ENCODE measurements around the gene SLC18B1.

SLC18B1 gene

GRCh38 chr6:132736239-132736638 lies 62.2 kb downstream of the SLC18B1 start:
- DNase-seq = no peak

GRCh38 chr6:132734694-132735236 lies 63.7 kb downstream of the SLC18B1 start:
- no peak for DNase-seq

DNA sequence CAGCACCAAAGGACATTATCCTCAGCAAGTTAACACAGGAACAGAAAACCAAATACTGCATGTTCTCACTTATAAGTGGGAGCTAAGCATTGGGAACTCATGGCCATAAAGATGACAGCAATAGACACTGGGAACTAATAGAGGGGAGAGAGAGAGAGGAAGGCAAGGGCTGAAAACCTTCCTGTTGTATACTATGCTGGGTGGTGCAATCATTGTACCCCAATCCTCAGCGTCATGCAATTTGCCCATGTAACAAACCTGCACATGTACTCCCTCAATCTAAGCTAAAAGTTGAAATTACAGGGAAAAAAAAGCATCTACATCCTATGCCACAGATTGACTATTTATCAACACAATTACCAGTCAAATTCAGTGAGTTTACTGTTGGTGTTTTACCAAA lies 64.6 kb downstream of the SLC18B1 start:
- DNase-seq = no peak

- DNase-seq = no peak
Observed at GRCh38 chr6:132733283-132733682, 65.2 kb downstream of the SLC18B1 start.

DNA sequence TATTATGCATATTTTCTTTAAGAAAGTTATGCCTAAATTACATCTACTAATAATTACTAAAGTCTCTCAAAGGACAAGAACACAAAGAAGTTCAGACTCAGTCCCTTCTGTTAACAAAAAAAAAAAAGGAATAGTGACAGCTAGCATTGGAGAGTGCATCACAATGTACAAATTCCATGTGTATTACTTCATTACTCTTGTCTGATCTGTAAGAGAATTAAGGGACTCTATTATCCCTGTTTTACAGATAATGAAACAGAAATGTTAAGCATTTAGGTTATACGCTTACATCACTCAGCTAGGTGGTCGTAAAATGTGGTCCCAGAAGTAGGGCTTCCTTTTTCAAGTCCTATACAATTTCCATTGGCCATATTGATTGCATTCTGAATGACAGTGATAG lies 67.4 kb downstream of the SLC18B1 start:
- DNase-seq = no peak

GRCh38 chr6:132730560-132730959 lies 67.9 kb downstream of the SLC18B1 start:
- no peak for DNase-seq

GRCh38 chr6:132728616-132729015 lies 69.8 kb downstream of the SLC18B1 start:
- no peak for DNase-seq

DNA sequence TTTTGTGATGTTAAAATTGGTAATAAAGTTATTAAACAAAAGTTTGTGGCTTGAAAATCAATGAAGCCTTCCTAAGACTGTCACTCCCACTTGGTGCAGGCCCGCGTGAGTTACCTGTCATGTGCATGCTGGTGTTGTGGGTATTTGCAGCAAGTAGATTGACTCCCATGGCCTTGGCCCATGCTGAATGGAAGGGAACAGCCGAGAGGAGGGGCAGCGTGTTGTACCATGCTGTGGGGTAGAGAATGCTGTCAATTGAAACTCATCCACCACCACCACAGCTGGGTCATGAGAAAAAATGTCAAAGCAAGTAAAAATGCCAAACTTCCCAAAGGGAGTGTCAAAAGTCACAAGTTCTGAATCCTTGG lies 71.8 kb downstream of the SLC18B1 start:
- no peak for DNase-seq

GRCh38 chr6:132725947-132726607 lies 72.4 kb downstream of the SLC18B1 start:
- no peak for DNase-seq

- no peak for DNase-seq
Observed at GRCh38 chr6:132725471-132725870, 73.0 kb downstream of the SLC18B1 start.

DNA sequence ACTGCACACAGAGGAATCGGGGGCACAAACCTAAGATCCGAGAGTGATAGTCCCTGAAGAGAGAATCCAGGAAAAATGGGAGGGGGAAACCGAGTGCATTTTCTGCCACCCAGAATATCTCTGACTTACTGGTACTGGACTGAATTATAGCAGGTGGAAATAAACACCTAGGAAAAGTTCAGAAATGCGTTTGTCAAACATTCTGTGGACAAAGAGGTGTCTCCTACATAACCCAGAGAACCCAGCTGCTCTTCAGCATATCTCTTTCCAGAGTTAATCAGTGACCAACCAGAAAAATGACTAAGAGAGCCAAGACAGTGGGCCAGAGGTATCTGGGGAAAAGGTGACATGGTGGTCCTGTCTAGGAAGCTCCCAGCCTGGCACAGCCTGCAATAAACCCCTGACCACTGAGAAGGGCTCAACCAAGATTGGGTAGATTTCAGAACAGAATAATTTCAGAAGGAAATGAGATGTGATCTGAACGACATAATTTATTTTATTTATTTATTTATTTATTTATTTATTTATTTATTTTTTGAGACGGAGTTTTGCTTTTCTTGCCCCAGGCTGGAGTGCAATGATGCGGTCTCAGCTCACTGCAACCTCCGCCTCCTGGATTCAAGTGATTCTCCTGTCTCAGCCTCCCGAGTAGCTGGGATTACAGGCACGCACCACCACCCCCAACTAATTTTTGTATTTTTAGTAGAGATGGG lies 78.5 kb downstream of the SLC18B1 start:
- DNase-seq = no peak

All from activated T-cell treated with anti-CD3 and anti-CD28 coated beads for 4 hours (primary cell).